ENCODE results near the gene SLX9. TPM values are rescaled to one million over a fixed set of nuclear protein-coding genes. Genes with fewer than 3 reads are reported as not detected.

Gene SLX9
- polyA plus RNA-seq, 1 donor from 2014 or later: 15.4 TPM

DNA sequence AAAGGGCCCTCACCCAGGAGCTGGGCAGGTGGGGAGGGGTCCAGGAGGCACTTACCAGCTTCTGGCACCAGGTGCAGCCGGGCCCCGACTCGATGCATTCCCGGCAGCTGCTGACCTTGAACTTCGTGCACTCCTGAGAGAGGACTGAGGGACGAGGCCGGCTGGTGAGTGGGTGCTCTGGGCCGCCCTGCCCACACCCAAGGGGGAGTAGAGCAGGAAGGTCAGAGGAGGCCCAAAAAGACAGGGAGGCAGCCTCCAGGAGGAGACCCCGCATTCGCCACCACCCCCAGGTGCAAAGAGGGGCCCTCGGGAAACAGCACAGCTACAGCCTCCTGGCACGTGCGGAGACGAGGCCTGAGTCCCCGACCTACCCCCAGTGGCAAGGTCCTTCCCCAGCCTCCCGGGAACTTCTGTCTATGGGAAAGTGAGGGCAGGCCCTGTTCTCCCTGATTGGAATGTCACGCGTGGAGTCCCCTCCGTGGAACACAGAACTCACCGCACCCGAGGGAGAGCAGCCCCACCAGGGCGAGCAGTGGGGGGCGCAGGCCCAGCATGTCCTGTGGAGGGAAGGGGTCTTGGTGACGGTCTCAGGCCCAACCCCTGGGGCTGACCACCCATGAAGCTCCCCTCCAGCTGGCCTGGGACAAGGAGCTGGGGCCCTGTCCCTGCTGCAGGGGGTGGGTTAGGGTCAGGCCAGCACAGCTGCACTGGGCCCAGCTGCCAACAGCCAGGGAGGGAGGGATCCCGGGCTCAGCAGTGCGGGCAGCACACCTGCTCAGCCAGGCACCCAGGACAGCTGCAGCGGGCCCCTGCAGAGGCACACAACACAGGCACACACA, 29.4 kb upstream of the SLX9 start:
- Histone ChIP-seq H3K79me2 (replicated peaks; ENCODE audit: insufficient read depth, low read length) (no peaks in the 10 kb centered on the region), H2AFZ (ENCODE audit: low read depth, low read length) (no peak overlapping the region), H3K36me3 (ENCODE audit: insufficient read depth, low read length) (no peaks in the 10 kb centered on the region), H3K4me3 (ENCODE audit: low read length) (no peak overlapping the region), H3K27me3 (ENCODE audit: insufficient read depth, low read depth, low read length) (no peaks in the 10 kb centered on the region), H3K9ac (ENCODE audit: low read length) (no peak overlapping the region), H4K20me1 (ENCODE audit: insufficient read depth) (no peaks in the 10 kb centered on the region), H3F3A (ENCODE audit: insufficient read depth, low read length, poor library complexity, severe bottlenecking) (no peaks in the 10 kb centered on the region), H3K27ac (ENCODE audit: low read length) (no peak overlapping the region), H3K4me2 (ENCODE audit: low read length) (no peak overlapping the region), H3K9me2 (ENCODE audit: insufficient read depth, low read length) (no peaks in the 10 kb centered on the region), H3K9me3 (ENCODE audit: low read length) (no peaks in the 10 kb centered on the region)
- TF ChIP-seq EZH2 (IDR thresholded peaks at IDR 0.05; ENCODE audit: borderline replicate concordance, insufficient read depth, low read length, poor library complexity, severe bottlenecking) (no peak), EP300 (conservative IDR thresholded peaks at IDR 0.05; ENCODE audit: poor library complexity, severe bottlenecking) (no peak), TAF1 (IDR thresholded peaks at IDR 0.05; ENCODE audit: low read depth) (no peak), MXI1 (conservative IDR thresholded peaks at IDR 0.05; ENCODE audit: poor library complexity, severe bottlenecking) (no peak), POLR2AphosphoS5 (IDR thresholded peaks at IDR 0.05) (no peak), SMC3 (conservative IDR thresholded peaks at IDR 0.05; ENCODE audit: poor library complexity) (no peak), RAD21 (conservative IDR thresholded peaks at IDR 0.05) (no peak)
- TF ChIP-seq, protein P1, sequence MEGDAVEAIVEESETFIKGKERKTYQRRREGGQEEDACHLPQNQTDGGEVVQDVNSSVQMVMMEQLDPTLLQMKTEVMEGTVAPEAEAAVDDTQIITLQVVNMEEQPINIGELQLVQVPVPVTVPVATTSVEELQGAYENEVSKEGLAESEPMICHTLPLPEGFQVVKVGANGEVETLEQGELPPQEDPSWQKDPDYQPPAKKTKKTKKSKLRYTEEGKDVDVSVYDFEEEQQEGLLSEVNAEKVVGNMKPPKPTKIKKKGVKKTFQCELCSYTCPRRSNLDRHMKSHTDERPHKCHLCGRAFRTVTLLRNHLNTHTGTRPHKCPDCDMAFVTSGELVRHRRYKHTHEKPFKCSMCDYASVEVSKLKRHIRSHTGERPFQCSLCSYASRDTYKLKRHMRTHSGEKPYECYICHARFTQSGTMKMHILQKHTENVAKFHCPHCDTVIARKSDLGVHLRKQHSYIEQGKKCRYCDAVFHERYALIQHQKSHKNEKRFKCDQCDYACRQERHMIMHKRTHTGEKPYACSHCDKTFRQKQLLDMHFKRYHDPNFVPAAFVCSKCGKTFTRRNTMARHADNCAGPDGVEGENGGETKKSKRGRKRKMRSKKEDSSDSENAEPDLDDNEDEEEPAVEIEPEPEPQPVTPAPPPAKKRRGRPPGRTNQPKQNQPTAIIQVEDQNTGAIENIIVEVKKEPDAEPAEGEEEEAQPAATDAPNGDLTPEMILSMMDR (IDR thresholded peaks at IDR 0.05; ENCODE audit: poor library complexity, severe bottlenecking): no peak
- TF ChIP-seq, protein P2, sequence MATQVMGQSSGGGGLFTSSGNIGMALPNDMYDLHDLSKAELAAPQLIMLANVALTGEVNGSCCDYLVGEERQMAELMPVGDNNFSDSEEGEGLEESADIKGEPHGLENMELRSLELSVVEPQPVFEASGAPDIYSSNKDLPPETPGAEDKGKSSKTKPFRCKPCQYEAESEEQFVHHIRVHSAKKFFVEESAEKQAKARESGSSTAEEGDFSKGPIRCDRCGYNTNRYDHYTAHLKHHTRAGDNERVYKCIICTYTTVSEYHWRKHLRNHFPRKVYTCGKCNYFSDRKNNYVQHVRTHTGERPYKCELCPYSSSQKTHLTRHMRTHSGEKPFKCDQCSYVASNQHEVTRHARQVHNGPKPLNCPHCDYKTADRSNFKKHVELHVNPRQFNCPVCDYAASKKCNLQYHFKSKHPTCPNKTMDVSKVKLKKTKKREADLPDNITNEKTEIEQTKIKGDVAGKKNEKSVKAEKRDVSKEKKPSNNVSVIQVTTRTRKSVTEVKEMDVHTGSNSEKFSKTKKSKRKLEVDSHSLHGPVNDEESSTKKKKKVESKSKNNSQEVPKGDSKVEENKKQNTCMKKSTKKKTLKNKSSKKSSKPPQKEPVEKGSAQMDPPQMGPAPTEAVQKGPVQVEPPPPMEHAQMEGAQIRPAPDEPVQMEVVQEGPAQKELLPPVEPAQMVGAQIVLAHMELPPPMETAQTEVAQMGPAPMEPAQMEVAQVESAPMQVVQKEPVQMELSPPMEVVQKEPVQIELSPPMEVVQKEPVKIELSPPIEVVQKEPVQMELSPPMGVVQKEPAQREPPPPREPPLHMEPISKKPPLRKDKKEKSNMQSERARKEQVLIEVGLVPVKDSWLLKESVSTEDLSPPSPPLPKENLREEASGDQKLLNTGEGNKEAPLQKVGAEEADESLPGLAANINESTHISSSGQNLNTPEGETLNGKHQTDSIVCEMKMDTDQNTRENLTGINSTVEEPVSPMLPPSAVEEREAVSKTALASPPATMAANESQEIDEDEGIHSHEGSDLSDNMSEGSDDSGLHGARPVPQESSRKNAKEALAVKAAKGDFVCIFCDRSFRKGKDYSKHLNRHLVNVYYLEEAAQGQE (IDR thresholded peaks at IDR 0.05; ENCODE audit: borderline replicate concordance): no peak

DNA sequence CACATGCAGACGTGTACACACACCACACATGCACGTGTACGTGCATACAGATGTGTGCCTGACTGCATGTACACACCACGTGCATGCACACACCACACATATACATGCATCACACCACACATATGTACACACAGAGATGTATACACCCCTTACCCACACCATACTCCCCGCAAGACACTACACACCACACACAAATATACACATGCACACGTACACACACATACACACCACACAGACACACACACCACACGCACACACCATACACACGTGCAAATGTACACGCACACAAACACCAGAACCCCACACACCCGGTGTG, 28.8 kb upstream of the SLX9 start:
- TF ChIP-seq SMC3 (conservative IDR thresholded peaks at IDR 0.05; ENCODE audit: poor library complexity) (no peak), EZH2 (IDR thresholded peaks at IDR 0.05; ENCODE audit: borderline replicate concordance, insufficient read depth, low read length, poor library complexity, severe bottlenecking) (no peak), RAD21 (conservative IDR thresholded peaks at IDR 0.05) (no peak), MXI1 (conservative IDR thresholded peaks at IDR 0.05; ENCODE audit: poor library complexity, severe bottlenecking) (no peak), TAF1 (IDR thresholded peaks at IDR 0.05; ENCODE audit: low read depth) (no peak), EP300 (conservative IDR thresholded peaks at IDR 0.05; ENCODE audit: poor library complexity, severe bottlenecking) (no peak), POLR2AphosphoS5 (IDR thresholded peaks at IDR 0.05) (no peak)
- TF ChIP-seq, protein P1 (IDR thresholded peaks at IDR 0.05; ENCODE audit: poor library complexity, severe bottlenecking): no peak
- TF ChIP-seq, protein P2 (IDR thresholded peaks at IDR 0.05; ENCODE audit: borderline replicate concordance): no peak
- no peak overlapping the region for H2AFZ ChIP-seq (ENCODE audit: low read depth, low read length)
- no peak overlapping the region for H3K9ac ChIP-seq (ENCODE audit: low read length)

More for the DNA sequence above, 28.8 kb upstream of the SLX9 start:
- Histone ChIP-seq H4K20me1 (ENCODE audit: insufficient read depth) (no peaks in the 10 kb centered on the region), H3K9me2 (ENCODE audit: insufficient read depth, low read length) (no peaks in the 10 kb centered on the region), H3K27me3 (ENCODE audit: insufficient read depth, low read depth, low read length) (no peaks in the 10 kb centered on the region), H3K4me2 (ENCODE audit: low read length) (no peak overlapping the region), H3F3A (ENCODE audit: insufficient read depth, low read length, poor library complexity, severe bottlenecking) (no peaks in the 10 kb centered on the region), H3K27ac (ENCODE audit: low read length) (no peak overlapping the region), H3K79me2 (replicated peaks; ENCODE audit: insufficient read depth, low read length) (no peaks in the 10 kb centered on the region), H3K4me3 (ENCODE audit: low read length) (no peak overlapping the region), H3K36me3 (ENCODE audit: insufficient read depth, low read length) (no peaks in the 10 kb centered on the region), H3K9me3 (ENCODE audit: low read length) (no peaks in the 10 kb centered on the region)
